Activated CD4-positive, alpha-beta T cell treated with anti-CD3 and anti-CD28 coated beads for 36 hours (primary cell): Measurements from ENCODE around the gene PAPLN. TPM values are rescaled to one million over a fixed set of nuclear protein-coding genes. Genes with fewer than 3 reads are reported as not detected.

Experiments
- ATAC-seq: fragments of 200-7000 bp; cut with Tn5 transposase; one replicate; pipeline ENCODE4 v1.10.0; 2021; ENCODE audit warnings: mild to moderate bottlenecking, moderate library complexity
- CTCF ChIA-PET: fragments of 350-600 bp; sonication (Branson Sonifier 250); formaldehyde crosslinking; loops from one replicate; lab custom pipeline; 2021; ENCODE audit warnings: antibody characterized with exemption; lab: Charles Lee
- POLR2A ChIA-PET: fragments of 350-600 bp; sonication (Branson Sonifier 250); formaldehyde crosslinking; loops from one replicate; lab custom pipeline; 2021; ENCODE audit warnings: antibody characterized with exemption, inconsistent platforms; lab: Charles Lee
- DNase-seq: peaks from one replicate; pipeline ENCODE4 v3.0.0-alpha.2; 2020
- H3K27ac Mint-ChIP-seq: one replicate; pipeline ENCODE4 v1.8.0; 2021; ENCODE audit warnings: mixed read lengths
- H3K27me3 Mint-ChIP-seq: one replicate; pipeline ENCODE4 v1.8.0; 2021; ENCODE audit warnings: mixed read lengths
- H3K36me3 Mint-ChIP-seq: one replicate; pipeline ENCODE4 v1.8.0; 2021; ENCODE audit warnings: low read depth, mixed read lengths
- H3K4me1 Mint-ChIP-seq: one replicate; pipeline ENCODE4 v1.8.0; 2021; ENCODE audit warnings: mixed read lengths
- H3K4me3 Mint-ChIP-seq: one replicate; pipeline ENCODE4 v1.8.0; 2021; ENCODE audit warnings: mild to moderate bottlenecking, moderate library complexity, mixed read lengths
- H3K9me3 Mint-ChIP-seq: one replicate; pipeline ENCODE4 v1.8.0; 2021; ENCODE audit warnings: low read depth, mixed read lengths
- intact Hi-C, 2 experiments: fragments of 100-400 bp; cut with DNase I in 1 of 2; cut with micrococcal nuclease in 1 of 2; formaldehyde crosslinking; loops; one replicate each; pipeline versions ENCODE4 v1.14.2 to v1.15.1; 2022 to 2024; cut with DNase I, micrococcal nuclease
- total RNA-seq, 2 experiments: library from RNA; stranded (reverse); gene quantifications; one replicate each; pipeline ENCODE4 v1.2.3, GENCODE V29; 2021

PAPLN gene
- total RNA-seq, 2 experiments from 2014 or later = 0.21 to 0.30 TPM

DNA sequence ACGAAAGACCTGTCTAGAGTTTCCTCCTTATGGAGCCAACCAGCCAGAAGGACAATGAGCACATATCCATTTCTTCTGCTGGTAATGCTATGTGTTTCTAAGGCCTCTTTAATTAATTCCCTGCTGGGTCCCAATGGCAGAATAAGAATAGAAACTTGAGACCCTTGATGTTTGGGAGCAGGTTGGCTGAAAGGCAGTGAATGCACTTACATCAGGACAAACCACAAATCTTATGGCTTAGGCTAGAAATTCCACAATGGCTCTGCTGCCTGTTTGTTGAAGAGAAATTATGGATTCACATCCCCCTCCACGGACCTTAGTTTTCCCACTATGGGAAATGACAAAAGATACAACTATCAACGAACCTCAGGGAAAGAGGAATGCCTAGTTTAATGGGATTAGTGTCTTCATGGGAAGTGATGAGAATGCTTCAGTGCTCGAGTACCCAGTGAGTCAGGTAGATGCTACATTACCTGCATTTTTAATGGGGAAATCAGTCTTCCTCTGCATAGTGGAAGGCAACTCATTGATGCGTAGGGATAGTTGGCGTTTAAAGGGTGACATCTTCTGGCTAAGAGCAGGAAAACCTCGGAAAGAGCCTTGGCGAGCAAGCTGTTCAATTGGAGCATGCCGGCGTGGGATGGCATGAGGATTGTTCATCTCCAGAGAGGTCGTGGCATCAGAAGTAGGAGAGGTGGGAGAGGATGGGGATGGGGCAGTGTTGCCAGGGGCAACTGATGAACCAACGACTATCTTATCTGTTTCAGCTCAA lies 46.5 kb downstream of the PAPLN start:
- H3K4me3 Mint-ChIP-seq = no peak overlapping the region
- H3K27ac Mint-ChIP-seq = no peak overlapping the region
- no peak for DNase-seq
- no peaks in the 10 kb centered on the region for H3K4me1 Mint-ChIP-seq
- no peak for ATAC-seq
- CTCF ChIA-PET = no interaction called here
- intact Hi-C loops = no loop called here
- no peaks in the 10 kb centered on the region for H3K9me3 Mint-ChIP-seq
- no peaks in the 10 kb centered on the region for H3K27me3 Mint-ChIP-seq
- H3K36me3 Mint-ChIP-seq = peaks cover 26% of the 10 kb centered on the region
- POLR2A ChIA-PET = no interaction called here

DNA sequence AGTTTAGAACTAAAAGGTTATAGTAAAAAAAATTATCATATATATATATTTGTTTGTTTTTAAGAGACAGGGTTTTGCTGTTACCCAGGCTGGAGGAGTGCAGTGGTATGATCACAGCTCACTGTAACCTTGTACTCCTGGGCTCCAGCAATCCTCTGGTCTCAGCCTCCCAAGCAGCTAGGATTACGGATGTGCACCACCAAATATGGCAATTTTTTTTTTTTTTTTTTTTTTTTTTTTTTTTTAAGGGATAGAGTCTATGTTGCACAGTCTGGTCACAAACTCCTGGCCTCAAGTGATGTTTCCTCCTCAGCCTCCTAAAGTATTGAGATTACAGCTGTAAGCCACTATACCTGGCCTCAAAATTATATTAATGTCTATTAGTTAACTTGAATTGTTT lies 48.7 kb downstream of the PAPLN start:
- Mint-ChIP-seq H3K27me3 (no peaks in the 10 kb centered on the region), H3K27ac (no peak overlapping the region), H3K9me3 (no peaks in the 10 kb centered on the region), H3K36me3 (peaks cover 22% of the 10 kb centered on the region), H3K4me3 (no peak overlapping the region), H3K4me1 (peaks cover 19% of the 10 kb centered on the region)
- DNase-seq = no peak
- intact Hi-C loops = no loop called here
- ChIA-PET CTCF (interaction anchor here (0.6 kb wide), 1 partner anchor 186 kb away, joined by 3 read pairs; no protein-coding TSS in a partner anchor), POLR2A (no interaction called here)
- ATAC-seq = no peak

DNA sequence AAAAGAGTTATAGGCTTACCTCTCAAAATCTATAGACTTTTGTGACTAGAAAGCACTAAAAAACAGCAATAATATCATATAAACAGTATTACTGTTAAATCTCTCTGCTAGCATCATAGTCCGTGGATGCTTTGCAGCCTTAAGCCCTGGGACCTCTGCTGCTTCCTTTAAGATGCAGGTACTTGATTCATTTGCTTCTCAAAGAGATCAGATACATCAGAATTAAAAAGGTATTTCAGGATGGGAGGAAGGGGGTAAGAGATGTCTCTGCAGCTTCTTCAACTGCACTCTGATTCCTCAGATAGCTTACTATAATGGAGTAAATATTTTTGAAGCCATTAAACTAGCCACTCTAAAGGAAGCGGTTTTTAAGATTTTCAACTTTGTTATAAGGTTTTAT lies 49.3 kb downstream of the PAPLN start:
- DNase-seq (no peak), ATAC-seq (no peak)
- ChIA-PET CTCF (interaction anchor here (0.6 to 0.8 kb wide), 2 partner anchors 9 to 24 kb away, joined by 3 read pairs; no protein-coding TSS in a partner anchor), POLR2A (no interaction called here)
- Mint-ChIP-seq H3K27me3 (no peaks in the 10 kb centered on the region), H3K27ac (no peak overlapping the region), H3K4me3 (no peak overlapping the region), H3K36me3 (peaks cover 19% of the 10 kb centered on the region), H3K4me1 (peaks cover 19% of the 10 kb centered on the region), H3K9me3 (no peaks in the 10 kb centered on the region)
- intact Hi-C loops = no loop called here

DNA sequence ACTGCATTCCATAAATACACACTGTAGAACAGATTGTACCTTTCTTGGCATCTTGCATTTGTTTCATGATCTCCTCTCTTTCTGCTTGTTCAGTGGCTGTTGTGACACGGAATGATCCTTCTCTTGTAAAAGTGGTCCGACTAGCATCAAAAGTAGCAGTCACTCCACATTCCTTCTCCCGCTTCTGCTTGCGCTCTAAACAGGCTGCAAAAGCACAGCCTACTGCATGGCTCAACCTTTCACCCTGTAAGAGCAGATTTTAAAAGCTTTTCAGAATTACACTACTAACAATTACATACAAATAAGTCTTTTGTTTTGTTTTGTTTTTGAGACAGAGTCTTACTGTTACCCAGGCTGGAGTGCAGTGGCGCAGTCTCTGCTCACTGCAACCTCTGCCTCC lies 49.8 kb downstream of the PAPLN start:
- no peak overlapping the region for H3K4me3 Mint-ChIP-seq
- DNase-seq = no peak
- ChIA-PET CTCF (interaction anchor here (0.6 to 1.3 kb wide), 3 partner anchors 8 to 108 kb away, joined by 3 read pairs; no protein-coding TSS in a partner anchor), POLR2A (no interaction called here)
- peaks cover 23% of the 10 kb centered on the region for H3K36me3 Mint-ChIP-seq
- intact Hi-C loops = no loop called here
- no peak for ATAC-seq
- no peaks in the 10 kb centered on the region for H3K9me3 Mint-ChIP-seq
- H3K27me3 Mint-ChIP-seq = no peaks in the 10 kb centered on the region
- H3K4me1 Mint-ChIP-seq = peaks cover 24% of the 10 kb centered on the region
- no peak overlapping the region for H3K27ac Mint-ChIP-seq

DNA sequence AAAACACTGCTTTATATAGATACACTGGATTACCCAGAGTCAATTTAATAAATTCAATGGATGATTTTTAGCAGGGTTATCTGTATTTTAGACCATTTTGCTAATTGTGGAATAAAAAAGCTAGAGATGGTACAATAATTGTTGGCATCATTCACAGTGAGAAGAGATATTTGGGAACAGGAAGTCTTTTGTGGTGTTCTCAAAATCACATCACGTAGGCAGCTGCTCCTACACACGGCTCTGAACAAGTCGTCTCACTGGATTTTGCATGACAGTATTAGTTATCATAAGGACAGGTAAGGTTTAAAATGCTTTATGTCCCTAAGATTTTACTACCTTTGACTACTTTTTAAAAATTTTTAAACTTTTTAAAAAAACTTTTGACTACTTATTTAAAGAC lies 52.0 kb downstream of the PAPLN start:
- Mint-ChIP-seq H3K4me3 (no peak overlapping the region), H3K4me1 (peaks cover 31% of the 10 kb centered on the region), H3K27me3 (no peaks in the 10 kb centered on the region), H3K9me3 (no peaks in the 10 kb centered on the region), H3K36me3 (peaks cover 27% of the 10 kb centered on the region), H3K27ac (no peak overlapping the region)
- ATAC-seq (no peak), DNase-seq (peak; percentile 22)
- ChIA-PET CTCF (interaction anchor here (0.6 kb wide), 1 partner anchor 318 kb away, joined by 3 read pairs; no protein-coding TSS in a partner anchor), POLR2A (interaction anchor here (0.6 kb wide), 2 partner anchors 17 to 116 kb away, joined by 3 to 5 read pairs; no protein-coding TSS in a partner anchor)
- intact Hi-C loops = no loop called here

DNA sequence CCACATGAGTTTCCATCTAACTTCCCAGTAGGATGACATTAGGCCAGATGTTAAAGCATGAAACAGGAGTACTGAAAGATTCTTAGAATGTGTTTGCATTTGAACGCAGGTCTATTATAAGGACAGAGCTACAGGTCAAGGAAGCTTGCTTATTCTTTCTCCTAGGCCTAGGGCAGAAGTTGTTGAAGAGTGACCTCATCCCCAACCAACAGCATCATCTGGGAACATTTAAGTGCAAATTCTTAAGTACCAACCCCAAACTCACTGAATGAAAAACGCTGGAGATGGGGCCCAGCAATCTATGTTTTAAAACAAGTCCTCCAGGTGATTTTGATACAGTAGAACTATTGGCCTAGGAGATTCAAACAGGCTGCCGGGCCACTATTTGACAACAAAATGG lies 52.4 kb downstream of the PAPLN start:
- no peak overlapping the region for H3K4me3 Mint-ChIP-seq
- H3K36me3 Mint-ChIP-seq = peaks cover 25% of the 10 kb centered on the region
- POLR2A ChIA-PET = interaction anchor here (1.3 kb wide), 1 partner anchor 178 kb away, joined by 4 read pairs; no protein-coding TSS in a partner anchor
- CTCF ChIA-PET = interaction anchor here (0.9 to 1.6 kb wide), 2 partner anchors 173 to 178 kb away, joined by 3 to 4 read pairs; no protein-coding TSS in a partner anchor
- H3K27me3 Mint-ChIP-seq = no peaks in the 10 kb centered on the region
- DNase-seq (no peak), ATAC-seq (no peak)
- intact Hi-C loops = loop anchor here in 1 of 2 experiments (1.0 to 10.0 kb wide), 4 partner anchors 169 to 345 kb away; partner anchors contain the start of genes ACOT2 and NUMB
- no peaks in the 10 kb centered on the region for H3K9me3 Mint-ChIP-seq
- peak overlapping the region; percentile 15 for H3K27ac Mint-ChIP-seq
- peaks cover 31% of the 10 kb centered on the region for H3K4me1 Mint-ChIP-seq

DNA sequence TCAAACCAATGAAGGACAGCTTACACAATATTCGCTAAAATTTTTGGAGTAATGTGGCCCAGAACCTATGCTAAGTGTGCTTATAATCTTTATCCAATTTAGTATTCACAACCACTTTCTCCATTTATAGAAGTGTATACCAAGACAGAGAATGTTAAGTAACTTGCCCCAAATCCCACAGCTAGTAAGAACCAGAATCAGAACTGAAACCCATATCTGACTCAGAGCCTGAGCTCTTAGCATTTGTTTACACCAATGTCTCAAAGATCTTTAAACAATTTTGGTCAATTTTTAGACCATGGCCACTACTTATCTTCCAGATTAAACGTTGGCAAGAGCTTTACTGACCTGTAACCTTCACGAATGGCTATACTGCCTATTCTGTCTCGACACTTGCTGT lies 53.0 kb downstream of the PAPLN start:
- Mint-ChIP-seq H3K4me3 (no peak overlapping the region), H3K27ac (no peak overlapping the region), H3K36me3 (peaks cover 25% of the 10 kb centered on the region), H3K4me1 (peaks cover 31% of the 10 kb centered on the region), H3K27me3 (no peaks in the 10 kb centered on the region), H3K9me3 (no peaks in the 10 kb centered on the region)
- POLR2A ChIA-PET = interaction anchor here (1.3 kb wide), 1 partner anchor 178 kb away, joined by 4 read pairs; no protein-coding TSS in a partner anchor
- DNase-seq (no peak), ATAC-seq (peak; percentile 75)
- CTCF ChIA-PET = interaction anchor here (0.9 to 1.6 kb wide), 3 partner anchors 173 to 181 kb away, joined by 3 to 4 read pairs (median 3); no protein-coding TSS in a partner anchor
- intact Hi-C loops = loop anchor here in 1 of 2 experiments (1.0 to 10.0 kb wide), 4 partner anchors 169 to 345 kb away; partner anchors contain the start of genes ACOT2 and NUMB

DNA sequence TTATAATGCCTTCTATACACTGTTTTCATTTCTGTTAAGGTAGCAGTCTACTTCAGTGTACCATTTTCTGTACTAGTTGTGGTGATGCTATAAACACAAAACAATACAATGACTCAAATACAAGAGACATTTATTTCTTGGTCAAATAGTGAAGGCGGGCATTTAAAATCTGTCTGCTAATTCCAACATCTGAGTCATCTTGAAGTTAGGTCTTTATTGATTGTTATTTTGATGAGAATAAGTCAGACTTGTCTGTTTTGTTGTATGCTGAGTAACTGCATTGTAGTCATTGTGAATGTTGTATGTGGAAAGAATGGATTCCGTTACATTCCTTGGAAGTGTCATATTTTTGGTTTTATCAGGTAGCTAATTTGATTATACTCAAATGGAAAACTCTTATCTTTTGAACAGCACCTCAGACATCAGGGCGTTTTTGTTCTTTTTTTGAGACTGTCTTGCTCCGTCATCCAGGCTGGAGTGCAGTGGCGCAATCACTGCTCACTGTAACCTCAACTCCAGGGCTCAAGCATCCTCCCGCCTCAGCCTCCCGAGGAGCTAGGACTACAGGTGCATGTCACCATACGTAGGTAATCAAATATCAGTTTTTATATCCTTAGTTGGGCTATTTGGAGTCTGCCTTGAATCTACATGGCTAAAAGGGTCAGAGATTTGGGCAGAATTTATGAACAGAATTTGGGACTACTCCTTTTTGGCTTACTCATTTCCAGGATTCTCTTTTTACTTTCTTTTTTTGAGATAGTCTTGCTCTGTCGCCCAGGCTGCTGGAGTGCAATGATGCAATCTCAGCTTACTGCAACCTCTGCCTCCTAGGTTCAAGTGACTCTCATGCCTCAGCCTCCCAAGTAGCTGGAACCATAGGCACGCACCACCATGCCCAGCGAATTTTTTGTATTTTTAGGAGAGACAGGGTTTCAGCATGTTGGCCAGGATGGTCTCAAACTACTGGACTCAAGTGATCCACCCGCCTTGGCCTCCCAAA lies 56.8 kb downstream of the PAPLN start:
- H3K4me1 Mint-ChIP-seq = peaks cover 29% of the 10 kb centered on the region
- H3K9me3 Mint-ChIP-seq = no peaks in the 10 kb centered on the region
- H3K4me3 Mint-ChIP-seq = no peak overlapping the region
- DNase-seq (no peak), ATAC-seq (no peak)
- no peaks in the 10 kb centered on the region for H3K27me3 Mint-ChIP-seq
- CTCF ChIA-PET = interaction anchor here (0.5 to 2.9 kb wide), 25 partner anchors 10 to 1040 kb away, joined by 3 to 65 read pairs (median 4); partner anchors contain the start of gene NUMB
- intact Hi-C loops = loop anchor here in 1 of 2 experiments (1.0 to 10.0 kb wide), 4 partner anchors 121 to 403 kb away; partner anchors contain the start of gene ACOT2
- peaks cover 21% of the 10 kb centered on the region for H3K36me3 Mint-ChIP-seq
- POLR2A ChIA-PET = interaction anchor here (0.5 kb wide), 1 partner anchor 49 kb away, joined by 3 read pairs; no protein-coding TSS in a partner anchor
- H3K27ac Mint-ChIP-seq = no peak overlapping the region

DNA sequence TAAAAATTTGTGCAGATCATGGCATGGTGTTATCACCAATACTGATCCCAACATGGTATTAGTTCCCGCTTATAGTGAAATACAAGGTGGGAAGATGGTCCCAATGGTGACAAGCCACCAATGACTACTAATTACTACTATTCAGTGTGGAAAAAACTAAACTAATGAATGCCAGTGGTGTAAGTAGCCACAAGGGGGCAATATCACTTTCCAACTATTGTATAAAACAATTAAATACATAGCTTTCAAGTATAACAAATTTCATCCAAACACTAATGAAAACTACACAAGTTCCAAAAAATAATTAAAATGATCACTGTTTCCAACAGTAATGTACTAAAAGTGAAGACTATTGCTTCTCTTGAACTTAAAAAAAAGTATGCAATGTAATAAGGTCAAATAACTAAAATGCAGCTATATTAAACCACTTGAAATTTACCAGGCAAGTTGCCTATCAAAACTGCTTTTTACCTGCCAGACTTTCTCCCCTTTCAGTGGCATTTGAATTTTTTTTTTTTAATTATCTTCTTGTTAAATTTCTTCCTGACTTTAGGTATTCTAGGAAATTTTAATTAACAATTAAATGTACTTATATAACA lies 58.0 kb downstream of the PAPLN start:
- DNase-seq (no peak), ATAC-seq (no peak)
- POLR2A ChIA-PET = interaction anchor here (0.7 kb wide), 2 partner anchors 50 to 619 kb away, joined by 6 to 8 read pairs; no protein-coding TSS in a partner anchor
- Mint-ChIP-seq H3K27me3 (no peaks in the 10 kb centered on the region), H3K27ac (no peak overlapping the region), H3K4me3 (no peak overlapping the region), H3K4me1 (peaks cover 18% of the 10 kb centered on the region), H3K36me3 (peaks cover 19% of the 10 kb centered on the region), H3K9me3 (no peaks in the 10 kb centered on the region)
- intact Hi-C loops = loop anchor here (1.0 to 10.0 kb wide), 4 partner anchors 122 to 340 kb away; partner anchors contain the start of gene ACOT2 (in 1 of the 2)
- CTCF ChIA-PET = interaction anchor here (0.5 to 2.9 kb wide), 40 partner anchors 8 to 1039 kb away, joined by 3 to 65 read pairs (median 4); partner anchors contain the start of gene NUMB

DNA sequence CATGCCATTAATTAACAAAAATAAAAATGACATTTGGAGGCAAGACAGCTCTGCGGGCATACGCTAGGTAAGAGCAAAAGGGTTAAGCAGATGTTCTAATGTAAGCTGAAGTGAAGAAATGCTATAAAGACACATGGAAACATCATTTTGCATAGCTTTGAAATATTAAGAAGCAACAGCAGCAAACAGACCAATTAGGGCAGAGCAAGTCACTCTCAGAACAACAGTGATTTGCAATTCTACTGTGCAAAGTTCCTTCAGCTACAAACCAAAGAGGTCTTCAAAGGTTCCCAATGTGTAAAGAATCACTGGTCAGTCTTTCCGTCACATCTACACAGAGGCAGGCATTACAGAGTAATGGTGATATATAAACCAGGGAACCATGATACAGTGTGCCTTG lies 68.2 kb downstream of the PAPLN start:
- Mint-ChIP-seq H3K4me3 (no peak overlapping the region), H3K27ac (no peak overlapping the region), H3K4me1 (peaks cover 2% of the 10 kb centered on the region), H3K9me3 (no peaks in the 10 kb centered on the region), H3K27me3 (no peaks in the 10 kb centered on the region), H3K36me3 (no peaks in the 10 kb centered on the region)
- POLR2A ChIA-PET = no interaction called here
- ATAC-seq (no peak), DNase-seq (no peak)
- intact Hi-C loops = no loop called here
- CTCF ChIA-PET = interaction anchor here (0.9 to 1.7 kb wide), 3 partner anchors 8 to 166 kb away, joined by 6 to 7 read pairs (median 6); no protein-coding TSS in a partner anchor
